Iris pigment epithelial cell (primary cell): ENCODE measurements around the gene CRIP2.

Experiments used
- DNase-seq: peaks from one replicate; pipeline ENCODE4 v3.0.0-alpha.2; 2011; ENCODE audit warnings: low read depth

CRIP2 gene

GRCh38 chr14:105461903-105462302 lies 12.7 kb upstream of the CRIP2 start:
- no peak for DNase-seq

GRCh38 chr14:105464501-105464900 lies 10.1 kb upstream of the CRIP2 start:
- DNase-seq = no peak

- no peak for DNase-seq
Observed at GRCh38 chr14:105465209-105466031, 9.2 kb upstream of the CRIP2 start.

- no peak for DNase-seq
Observed at GRCh38 chr14:105466531-105467248, 7.9 kb upstream of the CRIP2 start.

GRCh38 chr14:105467249-105467941 lies 7.2 kb upstream of the CRIP2 start:
- DNase-seq = no peak

GRCh38 chr14:105467942-105468471 lies 6.6 kb upstream of the CRIP2 start:
- DNase-seq = no peak

GRCh38 chr14:105468621-105469241 lies 5.9 kb upstream of the CRIP2 start:
- no peak for DNase-seq

- no peak for DNase-seq
Observed at GRCh38 chr14:105469456-105470349, 4.9 kb upstream of the CRIP2 start.

GRCh38 chr14:105470350-105471296 lies 4.0 kb upstream of the CRIP2 start:
- no peak for DNase-seq

GRCh38 chr14:105471297-105471821 lies 3.3 kb upstream of the CRIP2 start:
- no peak for DNase-seq

GRCh38 chr14:105471823-105472485 lies 2.7 kb upstream of the CRIP2 start:
- DNase-seq = no peak

- no peak for DNase-seq
Observed at GRCh38 chr14:105472486-105472991, 2.1 kb upstream of the CRIP2 start.

- no peak for DNase-seq
Observed at GRCh38 chr14:105473033-105473676, 1.5 kb upstream of the CRIP2 start.

GRCh38 chr14:105473677-105474482 lies 741 bp upstream of the CRIP2 start:
- DNase-seq = peak; percentile 81

- peak; percentile 30 for DNase-seq
Observed at GRCh38 chr14:105475269-105476096, 862 bp downstream of the CRIP2 start.

GRCh38 chr14:105476097-105476830 lies 1.6 kb downstream of the CRIP2 start:
- DNase-seq = peak; percentile 30
